Right ventricle myocardium inferior (tissue), 1 donor: ENCODE data around the gene TERC. TPM values are rescaled to one million over a fixed set of nuclear protein-coding genes. Genes with fewer than 3 reads are reported as not detected.
"Not testable (repeated sequence)": the region's sequence is repeated elsewhere in the genome, so short reads cannot be mapped to it uniquely, and the experiment has no call there.

ENCODE experiments used
- ATAC-seq: fragments of 200-7000 bp; cut with Tn5 transposase; one replicate; pipeline ENCODE4 v1.9.1; 2020; ENCODE audit warnings: mild to moderate bottlenecking, moderate library complexity
- DNase-seq: peaks from one replicate; pipeline ENCODE4 v3.0.0; 2021; ENCODE audit errors: missing footprints
- intact Hi-C: fragments of 100-400 bp; cut with DNase I; formaldehyde crosslinking; loops from one replicate; pipeline ENCODE4 v1.11.0; 2022
- total RNA-seq: library from RNA; stranded (reverse); fragmentation: NEBNext Ultra II Directional; extraction: Animal tissue kit (Norgen Biotek cat#: 25700); gene quantifications from one replicate; pipeline ENCODE4 v1.2.1, GENCODE V29; 2021
- donor health status: DM: no; HTN: yes; CAD: no; lungs with severe emphysema.

The TERC gene
- total RNA-seq, 1 donor from 2014 or later, result 2.6 TPM

DNA sequence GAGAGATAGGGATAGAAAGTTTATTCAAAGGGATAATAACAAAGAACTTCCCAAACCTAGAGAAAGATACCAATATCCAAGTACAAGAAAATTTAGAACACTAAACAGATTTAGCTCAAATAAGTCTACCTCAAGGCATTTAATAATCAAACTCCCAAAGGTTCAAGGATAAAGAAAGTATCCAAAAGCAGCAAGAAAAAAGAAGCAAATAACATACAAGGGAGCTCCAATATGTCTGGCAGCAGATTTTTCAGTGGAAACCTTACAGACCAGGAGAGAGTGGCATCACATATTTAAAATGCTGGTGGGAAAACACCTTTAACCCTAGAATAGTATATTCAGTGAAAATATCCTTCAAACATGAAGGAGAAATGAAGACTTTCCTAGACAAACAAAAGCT lies 33.0 kb downstream of the TERC start:
- ATAC-seq, DNase-seq, intact Hi-C loops: not testable (repeated sequence)

DNA sequence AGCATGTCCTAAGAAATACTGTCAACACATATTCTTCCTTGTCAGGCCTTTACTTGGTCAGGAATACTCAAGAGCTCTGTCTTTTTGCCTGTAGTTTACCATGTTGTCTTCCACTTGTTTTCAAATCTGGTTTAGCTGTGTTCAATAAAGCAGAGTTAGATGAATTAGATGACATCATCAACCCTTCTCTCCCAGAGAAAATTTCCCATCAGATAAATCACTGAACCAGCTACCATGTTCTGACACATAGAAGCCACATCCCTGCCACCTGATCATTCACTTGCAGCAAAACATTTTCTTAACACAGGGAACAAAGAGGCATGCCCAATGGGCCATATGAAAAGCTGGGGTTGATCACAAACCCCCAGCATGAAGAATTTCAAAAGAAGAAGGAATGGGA lies 42.1 kb downstream of the TERC start:
- intact Hi-C loops, result no loop called here
- ATAC-seq (no peak), DNase-seq (no peak)

DNA sequence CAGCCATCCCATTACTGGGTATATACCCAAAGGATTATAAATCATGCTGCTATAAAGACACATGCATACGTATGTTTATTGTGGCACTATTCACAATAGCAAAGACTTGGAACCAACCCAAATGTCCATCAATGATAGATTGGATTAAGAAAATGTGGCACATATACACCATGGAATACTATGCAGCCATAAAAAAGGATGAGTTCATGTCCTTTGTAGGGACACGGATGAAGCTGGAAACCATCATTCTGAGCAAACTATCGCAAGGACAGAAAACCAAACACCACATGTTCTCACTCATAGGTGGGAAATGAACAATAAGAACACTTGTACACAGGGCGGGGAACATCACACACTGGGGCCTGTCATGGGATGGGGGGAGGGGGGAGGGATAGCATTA lies 46.4 kb downstream of the TERC start:
- ATAC-seq, DNase-seq, intact Hi-C loops: not testable (repeated sequence)

Other genes starting within 250 kb of the TERC start
- gene MECOM, start 101.3 kb downstream of the TERC start, total RNA-seq, result 20.0 TPM
- 0.84 TPM for gene ACTRT3, start 4.5 kb upstream of the TERC start, total RNA-seq
- 12.2 TPM for gene MYNN, start 8.3 kb upstream of the TERC start, total RNA-seq
- not detected for gene LRRIQ4, start 47.8 kb upstream of the TERC start, total RNA-seq
- 1.6 TPM for gene LRRC34, start 47.8 kb upstream of the TERC start, total RNA-seq
- not detected for gene LRRC31, start 104.9 kb upstream of the TERC start, total RNA-seq
- not detected for gene SAMD7, start 146.5 kb upstream of the TERC start, total RNA-seq
- gene SEC62, start 201.7 kb upstream of the TERC start, total RNA-seq, result 78.0 TPM